BLaER1 treated with 17β-estradiol and CSF1 and Interleukin-3, amounts not matched to agents 10 nM and 100 nM (cell line): ENCODE data around the gene RFX3.

ENCODE experiments used
- H3K27ac ChIP-seq, 11 experiments: shearing (Covaris generic); formaldehyde crosslinking; 2 replicates each; pipeline ENCODE4 v1.8.1; 2022
- H3K27me3 ChIP-seq, 11 experiments: shearing (Covaris generic); formaldehyde crosslinking; 2 replicates each; pipeline ENCODE4 v1.8.1; 2022
- H3K36me3 ChIP-seq, 11 experiments: shearing (Covaris generic); formaldehyde crosslinking; 2 replicates each; pipeline ENCODE4 v1.8.1; 2022
- H3K4me1 ChIP-seq, 10 experiments: shearing (Covaris generic); formaldehyde crosslinking; 2 replicates each; pipeline ENCODE4 v1.8.1; 2022
- H3K4me2 ChIP-seq, 11 experiments: shearing (Covaris generic); formaldehyde crosslinking; 2 replicates each; pipeline ENCODE4 v1.8.1; 2022
- H3K4me3 ChIP-seq, 10 experiments: shearing (Covaris generic); formaldehyde crosslinking; 2 replicates each; pipeline ENCODE4 v1.8.1; 2022
- H3K9ac ChIP-seq, 11 experiments: shearing (Covaris generic); formaldehyde crosslinking; 2 replicates each; pipeline ENCODE4 v1.8.1; 2022
- H3K9me3 ChIP-seq, 11 experiments: shearing (Covaris generic); formaldehyde crosslinking; replicated peaks in 1 of 11; 2 replicates each; pipeline ENCODE4 v1.8.1; 2022
- H4K20me1 ChIP-seq, 11 experiments: shearing (Covaris generic); formaldehyde crosslinking; 2 replicates each; pipeline ENCODE4 v1.8.1; 2022
- Cebpa-rat ChIP-seq, 11 experiments: shearing (Covaris generic); IDR thresholded peaks; 2 replicates each; pipeline ENCODE4 v1.8.1; 2022

The RFX3 gene

DNA sequence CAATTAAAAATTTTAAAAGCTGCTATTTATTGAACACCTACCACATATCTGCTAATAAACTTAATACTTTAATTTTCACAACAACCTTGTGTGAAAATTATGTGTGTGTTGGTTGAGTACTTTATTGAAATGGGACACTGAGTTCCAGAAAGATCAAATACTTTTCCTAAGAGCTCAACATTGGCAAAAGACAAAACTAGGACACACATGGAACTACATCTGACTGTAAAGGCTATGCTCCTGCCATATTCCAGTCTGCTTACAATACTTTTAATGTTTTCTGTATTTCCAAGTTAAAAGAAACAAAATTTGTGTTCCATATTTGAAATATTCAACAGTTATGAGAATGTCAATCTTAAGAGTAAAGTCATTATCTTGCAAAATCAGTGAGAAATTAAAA is 111.8 kb downstream of the RFX3 start:
- Histone ChIP-seq H3K9me3 (no peaks in the 10 kb centered on the region), H3K36me3 (no peaks in the 10 kb centered on the region)
- no peak for TF ChIP-seq Cebpa-rat (IDR thresholded peaks at IDR 0.05)

DNA sequence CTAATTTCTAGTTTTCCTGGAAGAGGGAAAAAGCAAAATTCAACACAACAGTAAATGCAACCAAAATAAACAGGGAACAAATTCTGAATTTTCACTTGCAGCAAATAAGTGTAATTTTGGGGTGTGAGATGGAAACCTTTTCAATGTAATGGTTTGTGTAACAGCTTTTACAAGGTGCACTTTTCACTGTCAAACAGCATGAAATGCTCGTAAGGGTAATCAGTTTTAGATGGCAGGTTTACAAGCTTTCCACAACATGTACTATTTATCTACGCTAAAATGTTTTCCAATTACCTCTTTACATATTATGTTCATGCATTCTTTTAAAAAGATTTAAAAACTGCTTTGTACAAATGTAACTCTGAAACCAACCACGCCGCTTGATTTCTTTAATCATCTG is 115.3 kb downstream of the RFX3 start:
- no peaks in the 10 kb centered on the region for H3K36me3 ChIP-seq
- no peaks in the 10 kb centered on the region for H3K9me3 ChIP-seq
- H3K4me3 ChIP-seq, result no peak overlapping the region
- no peaks in the 10 kb centered on the region for H4K20me1 ChIP-seq
- no peak overlapping the region for H3K9ac ChIP-seq
- no peaks in the 10 kb centered on the region for H3K4me1 ChIP-seq
- H3K4me2 ChIP-seq, result no peak overlapping the region
- no peak for TF ChIP-seq Cebpa-rat (IDR thresholded peaks at IDR 0.05)
- H3K27me3 ChIP-seq, result no peaks in the 10 kb centered on the region
- H3K27ac ChIP-seq, result no peak overlapping the region

More for the DNA sequence above, 111.8 kb downstream of the RFX3 start:
- no peak overlapping the region for H3K4me2 ChIP-seq
- no peaks in the 10 kb centered on the region for H4K20me1 ChIP-seq
- H3K27ac ChIP-seq, result no peak overlapping the region
- H3K9ac ChIP-seq, result no peak overlapping the region
- H3K4me1 ChIP-seq, result no peaks in the 10 kb centered on the region
- no peaks in the 10 kb centered on the region for H3K27me3 ChIP-seq
- H3K4me3 ChIP-seq, result no peak overlapping the region

DNA sequence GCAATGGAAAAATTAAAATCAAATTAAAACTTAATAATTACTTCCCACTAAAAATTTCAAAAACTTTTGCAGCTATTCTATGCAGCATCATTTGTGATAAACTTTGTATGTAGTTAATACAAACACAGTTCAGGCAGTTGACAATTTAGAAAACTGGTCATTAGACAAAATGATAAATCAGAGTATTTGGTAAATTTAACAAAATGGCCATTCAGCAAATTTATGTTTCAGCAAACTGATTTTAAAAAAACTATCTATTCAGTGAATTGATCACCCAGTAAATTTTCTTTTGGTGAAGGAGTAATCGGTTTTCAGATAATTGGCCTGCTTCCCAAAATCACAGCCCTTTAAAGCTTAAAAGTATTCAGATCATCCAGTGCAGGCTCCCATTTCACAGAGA is 116.3 kb downstream of the RFX3 start:
- Histone ChIP-seq H3K4me1 (no peaks in the 10 kb centered on the region), H3K27ac (no peak overlapping the region), H3K27me3 (no peaks in the 10 kb centered on the region), H4K20me1 (no peaks in the 10 kb centered on the region), H3K9ac (no peak overlapping the region), H3K9me3 (no peaks in the 10 kb centered on the region), H3K4me3 (no peak overlapping the region), H3K36me3 (no peaks in the 10 kb centered on the region), H3K4me2 (no peak overlapping the region)
- TF ChIP-seq Cebpa-rat (IDR thresholded peaks at IDR 0.05), result no peak

DNA sequence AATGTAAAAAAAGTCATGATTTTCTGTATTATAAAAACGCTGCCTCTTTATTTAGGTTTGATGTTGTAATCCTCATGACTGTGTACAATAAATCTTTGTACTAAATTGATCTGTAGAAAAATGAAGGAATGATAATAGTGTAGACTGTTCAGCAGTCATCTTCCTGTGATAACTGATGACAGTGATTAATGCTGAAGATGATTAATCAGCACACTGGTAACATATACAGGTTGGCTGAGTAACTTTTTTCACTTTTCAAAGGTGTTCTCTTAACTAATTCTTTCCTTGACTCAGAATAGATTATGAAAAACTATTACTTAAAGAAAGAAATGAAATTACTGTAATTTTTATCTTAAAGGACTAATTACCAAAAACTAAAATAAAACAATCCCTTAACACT is 122.5 kb downstream of the RFX3 start:
- Histone ChIP-seq H3K9ac (no peak overlapping the region), H3K4me1 (peaks cover 3 to 10% (median 8%) of the 10 kb centered on the region in 10 experiments; a peak in 19 of 20 replicates), H4K20me1 (no peaks in the 10 kb centered on the region), H3K4me2 (no peak overlapping the region), H3K9me3 (no peaks in the 10 kb centered on the region), H3K36me3 (0 out of 22 replicates have a peak, but pooled peaks cover 0 to 8% (median 0%) of the 10 kb centered on the region in 11 experiments), H3K27ac (no peak overlapping the region), H3K27me3 (no peaks in the 10 kb centered on the region), H3K4me3 (no peak overlapping the region)
- TF ChIP-seq Cebpa-rat (IDR thresholded peaks at IDR 0.05), result no peak

DNA sequence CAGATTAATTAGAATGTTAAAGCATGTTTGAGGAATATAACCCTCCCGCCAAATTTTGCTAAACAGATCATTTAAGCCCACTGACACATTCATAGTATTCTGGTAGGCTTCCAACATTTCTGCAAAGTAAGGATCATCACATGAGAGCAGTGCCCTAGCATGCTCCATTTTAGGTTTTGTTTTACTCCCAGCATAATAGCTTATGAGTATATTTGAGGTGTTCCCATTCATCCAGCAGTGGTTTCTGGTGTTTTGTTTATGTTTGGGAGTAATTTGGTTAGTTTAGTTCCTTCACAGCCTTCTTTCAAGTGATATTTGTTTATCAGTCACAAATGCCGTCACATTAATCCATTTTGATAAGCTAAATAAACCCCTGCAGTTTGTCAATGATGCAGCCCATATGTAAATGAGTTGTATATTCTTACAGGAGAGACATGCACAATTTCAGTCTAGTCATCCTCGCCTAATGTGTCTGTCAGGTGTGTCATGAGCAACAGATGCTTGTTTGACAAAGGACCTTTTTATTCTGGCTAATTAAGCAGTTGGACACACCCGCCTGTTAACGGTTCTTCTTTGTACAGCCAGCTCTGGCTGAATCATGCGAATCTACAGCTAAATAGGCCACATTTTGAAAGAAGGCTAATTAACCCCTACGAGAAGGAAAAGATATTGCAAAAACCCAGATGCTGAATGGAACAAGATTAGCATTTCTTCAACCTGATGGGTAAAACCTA is 124.4 kb downstream of the RFX3 start:
- TF ChIP-seq Cebpa-rat (IDR thresholded peaks at IDR 0.05), result no peak
- Histone ChIP-seq H3K9me3 (peaks cover 0 to 5% (median 0%) of the 10 kb centered on the region in 11 experiments; a peak in 3 of 22 replicates), H3K9ac (no peak overlapping the region), H3K4me2 (no peak overlapping the region), H3K36me3 (0 out of 22 replicates have a peak, but pooled peaks cover 0 to 8% (median 0%) of the 10 kb centered on the region in 11 experiments), H3K27me3 (no peaks in the 10 kb centered on the region), H3K27ac (no peak overlapping the region), H4K20me1 (no peaks in the 10 kb centered on the region), H3K4me1 (peaks cover 9 to 24% (median 20%) of the 10 kb centered on the region in 10 experiments), H3K4me3 (no peak overlapping the region)

DNA sequence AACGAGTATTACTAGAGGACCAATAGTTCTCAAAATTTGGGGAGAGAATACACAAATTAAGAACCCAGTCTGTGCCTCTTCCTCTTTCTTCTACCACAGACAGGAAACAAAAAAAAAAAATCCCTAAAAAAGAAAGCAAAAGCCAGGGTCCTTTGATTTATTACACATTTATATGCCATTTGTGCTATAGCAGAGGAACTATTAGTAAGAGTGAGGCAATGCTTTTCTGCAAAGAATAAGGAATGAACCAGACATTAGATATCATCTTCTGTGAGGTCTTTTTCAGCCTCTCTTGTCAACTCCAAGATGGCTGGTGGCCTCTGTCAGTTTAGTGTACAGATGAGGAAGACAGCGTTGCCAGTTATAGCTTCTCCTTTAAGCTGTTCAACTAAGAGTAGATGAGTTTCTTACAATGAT is 127.6 kb downstream of the RFX3 start:
- Histone ChIP-seq H3K4me1 (peaks cover 9 to 24% (median 20%) of the 10 kb centered on the region in 10 experiments), H3K4me2 (peak overlapping the region; percentile 38 to 82 (median 57)), H3K27ac (peak overlapping the region; percentile 45 to 78 (median 72); a peak in 21 of 22 replicates), H3K4me3 (peak overlapping the region in 4 of 10 experiments; percentile 4 to 43 (median 14); a peak in 4 of 20 replicates), H3K36me3 (peaks cover 3 to 25% (median 15%) of the 10 kb centered on the region in 11 experiments; a peak in 13 of 22 replicates), H3K27me3 (no peaks in the 10 kb centered on the region), H3K9ac (peak overlapping the region in 9 of 11 experiments; percentile 3 to 63 (median 44); a peak in 13 of 22 replicates), H3K9me3 (peaks cover 0 to 7% (median 0%) of the 10 kb centered on the region in 11 experiments; a peak in 3 of 22 replicates), H4K20me1 (no peaks in the 10 kb centered on the region)
- peak in 2 of 11 experiments; percentile 17 to 29; a peak in 2 of 22 replicates for TF ChIP-seq Cebpa-rat (IDR thresholded peaks at IDR 0.05)

DNA sequence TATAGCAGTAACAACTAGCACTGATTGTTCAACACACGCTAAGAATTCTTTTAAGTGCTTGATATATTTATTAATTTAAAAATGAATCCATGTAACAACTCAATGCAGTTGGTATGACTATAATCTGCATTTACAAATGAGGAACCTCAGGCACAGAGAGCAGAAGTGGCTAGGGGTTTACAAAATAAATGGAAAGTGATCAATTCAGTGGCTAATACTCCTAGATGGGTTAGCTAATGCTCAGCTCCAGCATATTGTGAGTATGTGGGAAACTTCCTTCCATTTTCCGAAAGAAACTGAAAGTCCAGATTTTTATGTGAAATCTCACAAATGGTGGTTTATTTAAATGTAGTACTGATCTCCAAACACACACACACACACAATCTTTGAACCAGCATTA is 128.0 kb downstream of the RFX3 start:
- Histone ChIP-seq H3K27ac (peak overlapping the region; percentile 45 to 78 (median 72); a peak in 21 of 22 replicates), H3K4me3 (peak overlapping the region in 4 of 10 experiments; percentile 4 to 43 (median 14); a peak in 4 of 20 replicates), H3K4me2 (peak overlapping the region; percentile 38 to 82 (median 57)), H4K20me1 (no peaks in the 10 kb centered on the region), H3K27me3 (no peaks in the 10 kb centered on the region), H3K36me3 (peaks cover 3 to 26% (median 15%) of the 10 kb centered on the region in 11 experiments; a peak in 13 of 22 replicates), H3K9me3 (peaks cover 0 to 7% (median 0%) of the 10 kb centered on the region in 11 experiments; a peak in 3 of 22 replicates), H3K4me1 (peaks cover 9 to 24% (median 20%) of the 10 kb centered on the region in 10 experiments), H3K9ac (peak overlapping the region in 7 of 11 experiments; percentile 4 to 63 (median 44); a peak in 10 of 22 replicates)
- TF ChIP-seq Cebpa-rat (IDR thresholded peaks at IDR 0.05), result no peak

DNA sequence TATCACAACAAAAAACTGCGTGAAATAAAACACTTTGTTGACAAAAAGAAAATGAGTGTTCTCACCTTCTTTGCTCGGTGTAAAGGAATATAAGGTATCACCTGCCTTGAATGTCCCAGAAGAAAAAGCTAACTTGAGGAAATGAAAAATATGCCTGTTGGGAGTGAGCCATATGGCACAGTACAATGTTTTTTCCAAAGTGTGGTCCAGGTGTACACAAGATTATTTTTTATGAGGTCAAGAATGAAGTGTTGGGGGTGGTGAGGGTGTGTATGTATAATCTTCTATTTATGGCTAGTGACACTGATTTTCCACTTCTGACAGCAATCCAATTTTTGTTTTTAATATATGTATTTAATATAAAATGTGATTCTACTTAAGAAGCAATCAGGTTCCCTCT is 134.4 kb downstream of the RFX3 start:
- Histone ChIP-seq H3K27me3 (no peaks in the 10 kb centered on the region), H4K20me1 (no peaks in the 10 kb centered on the region), H3K36me3 (peaks cover 18 to 61% (median 49%) of the 10 kb centered on the region in 11 experiments; a peak in 19 of 22 replicates), H3K27ac (no peak overlapping the region), H3K9me3 (peaks cover 10 to 23% (median 15%) of the 10 kb centered on the region in 11 experiments; a peak in 18 of 22 replicates), H3K4me2 (no peak overlapping the region), H3K9ac (no peak overlapping the region), H3K4me1 (peaks cover 0 to 5% (median 0%) of the 10 kb centered on the region in 10 experiments; a peak in 3 of 20 replicates), H3K4me3 (no peak overlapping the region)
- TF ChIP-seq Cebpa-rat (IDR thresholded peaks at IDR 0.05), result no peak

DNA sequence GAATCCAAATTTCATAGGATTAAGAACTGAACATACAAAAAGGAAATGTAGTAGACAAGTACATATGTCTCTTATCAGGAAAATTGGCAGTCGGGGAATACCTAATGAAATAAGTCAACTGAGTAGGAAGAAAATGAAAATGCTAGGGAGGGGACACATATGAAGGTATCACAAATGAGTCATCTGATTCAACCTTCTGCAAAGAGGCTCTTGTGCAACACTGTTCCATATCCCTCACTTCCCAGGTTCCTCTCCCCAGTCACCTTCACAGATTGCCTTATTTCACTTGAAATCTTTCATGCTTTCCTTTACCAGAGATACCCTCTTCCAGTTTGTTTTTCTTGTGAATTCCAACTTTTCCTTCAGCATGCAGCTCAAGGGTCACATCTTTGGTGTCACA is 139.0 kb downstream of the RFX3 start:
- H3K27ac ChIP-seq, result no peak overlapping the region

More for the DNA sequence above, 139.0 kb downstream of the RFX3 start:
- Histone ChIP-seq H3K4me1 (peaks cover 0 to 11% (median 0%) of the 10 kb centered on the region in 10 experiments; a peak in 3 of 20 replicates), H3K9me3 (peaks cover 9 to 18% (median 15%) of the 10 kb centered on the region in 11 experiments; a peak in 18 of 22 replicates), H3K4me3 (no peak overlapping the region), H3K27me3 (no peaks in the 10 kb centered on the region), H3K9ac (no peak overlapping the region), H4K20me1 (no peaks in the 10 kb centered on the region), H3K36me3 (peaks cover 14 to 52% (median 30%) of the 10 kb centered on the region in 11 experiments; a peak in 19 of 22 replicates), H3K4me2 (peak overlapping the region in 2 of 11 experiments; percentile 4 to 18; a peak in 2 of 22 replicates)
- TF ChIP-seq Cebpa-rat (IDR thresholded peaks at IDR 0.05), result no peak
